ENCODE data around the gene DDC.
"Not testable (repeated sequence)": the region's sequence is repeated elsewhere in the genome, so short reads cannot be mapped to it uniquely, and the experiment has no call there.

The DDC gene

DNA sequence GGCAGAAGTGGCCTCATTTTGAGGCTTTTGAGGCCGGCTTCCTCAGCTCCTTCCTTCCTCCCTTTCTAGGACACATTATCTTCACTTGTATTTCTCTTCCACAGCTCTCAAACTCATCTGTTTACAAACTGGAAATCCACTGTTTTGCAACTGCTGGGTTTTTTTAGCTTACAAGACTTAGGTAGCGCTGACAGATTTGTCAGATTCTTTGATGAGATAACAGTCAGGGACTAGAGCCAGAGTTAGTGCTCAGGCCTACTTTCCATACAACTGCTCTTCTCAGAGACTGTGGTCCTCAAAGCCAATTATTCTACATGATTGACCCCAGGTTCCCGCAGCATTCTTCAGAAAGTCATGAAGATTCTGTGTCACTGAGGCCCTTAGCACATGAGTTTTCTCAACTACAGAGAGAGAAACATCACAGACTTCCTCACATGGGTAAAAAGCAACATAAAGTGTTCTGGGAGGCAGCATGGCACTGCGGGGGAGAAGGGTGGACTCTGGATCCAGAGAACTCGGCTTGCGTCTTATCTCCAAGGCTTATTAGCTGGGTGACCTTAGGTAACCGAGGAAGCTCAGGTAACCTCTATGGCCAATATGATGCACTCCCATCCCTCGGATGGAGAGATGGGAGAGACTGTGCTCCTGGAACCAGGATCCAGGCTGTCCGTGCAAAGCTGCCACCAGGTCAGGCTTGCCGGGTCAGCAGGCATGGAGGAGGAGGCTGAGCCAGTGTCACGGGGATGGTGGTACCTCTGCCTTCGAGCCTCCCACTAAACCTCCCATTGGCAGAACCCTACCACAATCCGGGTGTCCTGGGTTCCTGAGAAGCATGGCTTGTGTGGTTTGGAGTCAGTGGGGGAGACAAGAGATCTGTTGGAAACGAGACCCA lies 10.5 kb downstream of the DDC start:
- DNase-seq: no peak

DNA sequence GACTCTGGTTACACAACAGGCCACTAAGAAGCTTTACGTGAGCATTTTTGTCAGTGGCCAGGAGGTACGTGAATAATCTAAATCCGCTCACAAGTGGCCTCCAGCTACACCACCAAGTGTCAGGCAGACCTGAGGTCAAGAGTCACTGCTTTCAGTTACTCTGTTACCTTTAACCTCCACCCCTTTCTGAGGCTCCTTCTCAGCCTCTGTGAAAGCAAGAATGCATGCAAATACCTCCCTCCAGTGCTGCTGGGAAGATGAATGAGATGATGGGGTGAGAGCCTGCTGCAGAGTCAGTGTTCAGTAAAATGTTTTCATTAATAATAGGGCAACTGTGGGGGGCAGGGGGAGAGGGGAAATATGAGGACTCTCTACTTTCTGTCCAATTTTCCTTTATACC lies 11.2 kb downstream of the DDC start:
- DNase-seq: no peak

DNA sequence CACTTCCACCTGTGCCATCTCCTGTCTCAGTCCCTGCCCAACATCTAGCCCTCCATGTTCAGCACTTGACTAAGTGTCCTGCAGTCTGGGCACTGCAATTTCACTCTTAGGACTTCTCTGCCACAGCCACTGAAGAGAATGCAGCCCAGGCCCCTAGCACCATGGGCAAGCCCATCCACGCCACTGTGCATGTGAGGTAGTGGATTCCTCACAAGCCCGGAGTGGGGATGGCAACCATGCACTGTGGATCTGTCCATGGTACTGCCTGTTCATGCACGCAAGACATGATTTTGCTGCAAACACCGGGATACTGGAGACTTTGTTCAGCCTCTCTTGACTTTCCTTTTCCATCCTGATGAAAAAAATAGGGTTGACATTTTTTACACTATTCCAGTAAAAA lies 12.3 kb downstream of the DDC start:
- DNase-seq: no peak

DNA sequence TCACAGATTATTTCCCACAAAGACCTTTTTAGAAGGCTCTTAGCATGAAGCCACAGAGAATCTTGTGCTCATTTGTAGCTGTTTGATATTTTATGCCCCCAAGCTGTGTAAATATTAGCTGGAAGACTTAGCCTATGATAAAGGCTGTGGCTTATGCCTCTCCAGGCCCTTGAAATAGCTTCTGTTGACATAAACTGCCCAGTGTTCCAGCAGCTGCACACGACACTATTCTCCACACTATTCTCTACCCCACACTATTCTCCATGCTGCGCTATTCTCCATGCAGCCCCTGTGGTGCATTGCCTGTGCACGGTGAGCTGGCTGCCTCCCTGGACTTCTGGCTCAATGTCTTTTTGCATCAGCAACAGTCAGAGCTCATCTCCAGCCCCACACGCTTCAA lies 13.1 kb downstream of the DDC start:
- no peak for DNase-seq

DNA sequence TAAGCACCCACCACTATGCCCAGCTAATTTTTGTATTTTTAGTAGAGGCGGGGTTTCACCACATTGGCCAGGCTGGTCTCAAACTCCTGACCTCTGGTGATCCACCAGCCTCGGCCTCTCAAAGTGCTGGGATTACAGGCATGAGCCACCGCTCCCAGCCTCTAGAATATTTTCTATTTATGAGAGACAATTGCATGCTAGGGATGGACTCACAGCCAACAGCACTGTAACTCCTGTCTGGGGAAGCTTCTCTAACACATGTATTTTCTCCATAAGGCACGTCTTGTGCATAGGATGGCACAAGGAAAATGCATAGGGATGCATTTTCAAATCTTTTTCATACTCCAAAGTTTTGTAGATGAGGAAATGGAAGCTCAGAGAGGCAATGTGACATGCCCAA lies 19.6 kb downstream of the DDC start:
- DNase-seq: not testable (repeated sequence)

DNA sequence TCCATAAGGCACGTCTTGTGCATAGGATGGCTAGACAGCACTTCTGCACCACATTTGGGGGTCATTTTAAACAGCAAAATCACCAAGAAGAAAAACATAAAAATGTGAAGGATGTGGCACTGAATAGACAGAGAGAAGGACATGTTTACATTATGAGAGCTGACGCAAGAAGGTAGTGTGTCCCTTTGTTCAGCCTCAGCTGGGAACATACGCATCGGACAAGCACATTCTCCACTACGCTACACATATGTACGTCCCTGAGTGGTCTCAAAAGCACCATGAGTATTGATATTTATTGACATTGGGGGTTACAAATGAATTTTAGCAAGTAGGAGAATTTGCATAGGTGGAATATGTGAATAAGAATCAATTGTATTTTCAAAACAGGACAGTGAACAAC lies 20.2 kb downstream of the DDC start:
- no peak for DNase-seq

DNA sequence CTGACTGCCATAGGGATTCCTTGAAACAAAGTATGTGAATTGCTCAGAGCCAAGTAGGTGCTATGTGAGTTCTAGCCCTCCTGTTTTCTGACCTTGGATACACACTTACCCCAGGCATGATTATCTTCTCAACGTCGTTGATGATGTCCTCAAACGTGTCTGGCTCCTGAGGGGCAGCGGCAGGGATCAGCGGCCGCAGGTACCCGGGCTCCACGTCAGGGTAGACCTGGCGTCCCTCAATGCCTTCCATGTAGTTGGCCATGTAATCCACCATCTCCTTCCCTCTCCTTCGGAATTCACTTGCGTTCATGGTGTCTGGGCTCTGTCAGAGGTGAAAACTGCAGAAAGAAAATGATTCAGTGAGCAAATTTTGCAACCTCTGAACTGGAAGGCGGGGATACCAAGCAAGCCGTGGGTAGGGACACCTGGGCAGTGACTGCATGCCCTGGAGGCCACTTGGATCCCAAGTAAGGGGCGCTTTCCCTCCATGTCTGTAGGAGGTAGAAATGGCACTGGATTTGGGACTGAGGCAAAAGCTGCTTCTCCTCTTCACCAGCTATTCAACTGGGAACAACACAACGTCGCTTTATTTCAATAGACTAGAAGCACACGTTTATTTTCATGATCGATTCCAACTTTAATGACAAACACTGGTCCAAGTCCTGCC lies 21.3 kb downstream of the DDC start:
- no peak for DNase-seq

DNA sequence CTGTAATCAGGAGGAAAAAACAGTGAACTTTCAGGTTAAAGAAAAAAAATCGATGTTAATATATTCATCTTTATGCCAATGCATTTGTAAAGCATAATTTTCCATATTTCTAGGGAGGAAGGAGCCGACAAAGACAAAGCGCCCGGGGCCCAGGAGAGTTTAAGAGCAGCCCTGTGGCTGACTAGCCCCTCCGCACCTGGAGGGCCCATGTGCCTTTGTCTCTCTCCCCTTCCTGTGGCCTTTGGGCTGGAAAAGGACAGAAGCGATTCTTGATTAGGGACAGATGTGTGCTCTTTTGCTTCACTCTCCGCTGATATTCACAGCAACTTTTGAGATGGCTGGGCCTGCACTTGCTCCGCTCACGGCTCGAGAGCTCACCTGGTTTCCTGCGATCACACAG lies 23.1 kb downstream of the DDC start:
- no peak for DNase-seq

DNA sequence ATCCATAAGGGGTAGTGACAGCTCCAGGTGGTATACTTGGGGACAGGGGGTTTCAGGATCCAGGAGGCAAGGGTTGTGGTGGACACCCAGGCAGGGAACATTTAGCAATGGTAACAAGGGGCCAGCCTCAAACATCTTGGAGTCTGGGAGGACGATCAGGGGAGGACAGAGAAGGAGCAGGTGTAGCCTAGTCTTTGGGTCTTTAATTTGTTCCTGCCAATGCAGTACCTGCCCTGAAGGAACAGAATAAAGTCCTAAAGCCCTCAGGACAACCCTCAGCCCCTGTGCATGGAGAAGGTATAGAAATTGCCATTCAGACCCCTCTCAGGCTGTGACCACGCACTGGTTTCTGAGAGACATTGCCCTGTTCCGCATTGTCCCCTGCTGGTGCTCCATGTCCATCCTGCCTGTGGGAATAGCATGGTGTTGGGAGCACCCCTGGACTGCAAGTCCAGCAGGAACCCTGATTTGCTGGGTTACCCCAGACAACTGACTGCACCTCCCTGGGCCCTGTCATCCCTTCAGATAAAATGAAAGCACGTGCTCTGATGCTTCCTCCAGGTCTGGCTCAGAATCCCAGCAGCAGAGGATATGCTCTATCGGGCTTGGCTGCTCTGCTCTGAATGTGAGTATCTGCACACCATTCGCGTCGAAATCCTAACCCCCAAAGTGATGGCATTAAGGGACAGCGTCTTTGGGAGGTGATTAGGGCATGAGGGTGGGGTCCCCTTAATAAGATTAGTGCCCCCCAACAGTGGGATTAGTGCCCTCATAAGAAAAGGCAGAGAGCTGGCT lies 24.2 kb downstream of the DDC start:
- DNase-seq: no peak

DNA sequence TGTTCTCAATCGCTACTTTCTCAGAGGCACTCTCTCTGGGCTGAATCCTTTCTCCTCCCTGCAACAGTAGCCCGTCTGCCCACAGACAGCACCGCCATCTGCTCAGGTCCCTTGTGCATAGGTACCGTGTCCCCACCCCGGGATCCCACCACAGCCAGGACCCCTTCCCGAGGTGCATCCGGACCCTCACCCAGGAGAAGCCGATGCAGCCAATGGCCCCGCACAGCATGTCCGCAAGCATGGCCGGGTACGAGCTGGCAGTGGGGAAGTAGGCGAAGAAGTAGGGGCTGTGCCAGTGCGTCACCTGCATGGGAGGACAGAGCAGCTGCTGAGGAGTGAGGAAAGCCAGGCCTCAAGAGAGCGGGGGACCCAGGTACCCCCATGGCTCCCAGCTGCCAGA lies 25.5 kb downstream of the DDC start:
- no peak for DNase-seq

DNA sequence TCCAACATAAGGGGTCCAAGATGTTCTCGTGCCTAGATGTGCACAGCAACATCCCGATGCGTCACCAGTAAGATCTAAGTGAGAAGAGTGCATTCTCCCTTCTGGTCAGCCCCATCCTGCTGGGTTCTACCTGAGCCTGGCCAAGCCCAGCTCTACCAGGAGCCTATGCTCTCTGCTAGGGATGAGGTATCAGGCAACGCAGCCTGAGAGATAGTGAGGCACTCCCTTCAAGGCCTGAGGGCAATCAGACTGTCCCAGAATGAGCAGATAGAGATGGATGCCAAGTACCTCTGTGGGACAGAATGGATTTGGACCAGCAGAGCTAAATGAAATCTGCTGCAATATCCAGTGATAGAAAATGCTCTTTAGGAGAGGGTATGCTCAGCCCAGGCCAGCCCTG lies 26.7 kb downstream of the DDC start:
- DNase-seq: no peak

DNA sequence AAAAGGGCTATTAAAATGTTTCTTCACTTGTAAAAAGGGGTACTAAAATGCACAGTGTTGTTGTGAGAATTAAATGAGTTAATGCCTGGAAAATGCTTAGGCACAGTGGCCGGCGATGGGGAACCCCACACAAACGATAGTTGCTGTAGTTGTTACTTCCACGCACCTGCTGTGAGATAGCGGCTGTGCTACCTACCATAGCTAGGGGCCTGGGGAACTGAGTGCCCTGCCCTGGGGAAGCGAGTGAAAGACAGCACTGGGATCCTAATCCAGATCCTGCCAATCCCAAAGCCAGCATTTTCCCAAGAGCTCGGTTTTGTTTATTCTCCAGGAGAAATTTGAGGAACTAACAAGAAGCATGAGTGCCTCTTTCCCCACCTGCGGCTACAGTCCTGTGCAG lies 27.8 kb downstream of the DDC start:
- no peak for DNase-seq

DNA sequence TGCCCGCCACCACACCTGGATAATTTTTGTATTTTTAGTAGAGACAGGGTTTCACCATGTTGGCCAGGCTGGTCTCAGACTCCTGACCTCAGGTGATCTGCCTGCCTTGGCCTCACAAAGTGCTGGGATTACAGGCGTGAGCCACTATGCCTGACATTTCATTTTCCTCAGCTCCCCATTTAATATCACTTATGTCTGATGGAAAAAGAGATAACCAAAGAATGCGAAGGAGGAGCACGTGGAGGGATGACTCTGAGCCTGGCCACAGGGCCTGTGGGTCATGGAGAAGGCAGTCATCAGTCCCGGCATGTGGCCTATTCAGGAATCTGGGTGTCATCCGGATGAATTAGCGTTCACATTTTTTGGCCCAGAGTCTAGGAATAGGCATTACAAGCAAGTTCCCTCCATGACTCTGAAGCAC lies 29.9 kb downstream of the DDC start:
- not testable (repeated sequence) for DNase-seq

DNA sequence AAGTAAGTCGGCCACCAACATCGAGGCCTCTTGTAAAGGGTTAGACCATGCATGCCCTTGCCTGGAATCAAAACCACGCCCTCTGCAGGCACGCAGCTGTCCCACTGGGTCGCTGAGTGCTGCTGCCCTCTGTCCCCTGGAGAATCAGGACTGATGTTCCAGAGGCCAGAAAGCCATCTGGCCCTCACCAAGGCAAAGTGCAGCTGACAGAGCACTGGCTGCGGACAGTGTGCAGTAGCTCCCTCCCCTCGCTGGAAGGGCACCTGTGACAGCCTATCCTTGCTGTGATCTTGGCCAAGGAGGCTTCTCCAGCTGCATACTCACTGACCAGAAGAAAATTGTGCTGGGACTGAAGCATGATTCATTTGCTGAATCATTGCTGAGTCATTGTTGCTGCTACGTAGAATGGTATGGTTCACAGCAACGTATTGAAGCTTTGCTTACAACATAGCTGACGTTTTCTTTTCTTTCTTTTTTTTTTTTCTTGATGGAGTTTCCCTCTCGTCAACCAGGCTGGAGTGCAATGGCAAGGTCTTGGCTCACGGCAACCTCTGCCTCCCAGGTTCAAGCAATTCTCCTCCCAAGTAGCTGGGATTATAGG lies 30.4 kb downstream of the DDC start:
- DNase-seq: no peak

DNA sequence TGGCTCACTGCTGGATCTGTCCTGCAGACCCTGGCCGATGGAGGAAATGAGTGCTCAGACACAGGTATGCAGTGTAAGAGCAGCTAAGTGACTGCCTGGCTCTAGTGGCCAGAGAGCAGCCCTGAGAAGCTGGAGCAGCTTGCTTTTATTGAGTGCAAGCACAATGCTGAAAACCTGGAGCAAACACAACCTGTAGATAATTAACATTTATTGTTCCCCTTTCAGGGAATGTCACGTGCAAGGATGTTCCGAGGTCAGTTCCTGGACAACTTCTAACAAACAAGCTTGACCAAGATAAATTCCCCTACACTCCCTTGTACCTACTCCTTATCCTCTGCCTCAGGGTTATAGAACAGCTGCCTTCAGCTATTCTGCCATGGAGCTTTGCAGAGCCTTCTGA lies 31.3 kb downstream of the DDC start:
- DNase-seq: no peak

DNA sequence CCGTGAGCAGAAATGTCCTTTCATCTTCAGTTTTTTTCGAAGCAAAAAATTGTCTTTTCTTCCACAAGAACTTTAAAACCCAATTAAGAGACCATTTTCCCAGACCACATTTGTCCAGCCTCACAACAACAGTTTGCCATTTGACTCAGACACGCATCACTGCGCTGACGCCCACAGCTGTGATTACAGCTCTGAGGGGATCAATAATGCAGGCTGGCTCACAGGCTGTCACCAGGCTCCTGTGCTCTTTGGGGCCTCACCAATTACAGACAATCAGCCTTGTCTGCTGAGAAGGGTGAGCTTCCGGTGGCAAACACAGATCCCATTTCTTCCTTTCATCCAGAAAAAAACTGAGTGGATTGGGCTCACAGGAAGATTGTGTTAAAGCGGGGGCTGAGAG lies 33.3 kb downstream of the DDC start:
- DNase-seq: no peak

DNA sequence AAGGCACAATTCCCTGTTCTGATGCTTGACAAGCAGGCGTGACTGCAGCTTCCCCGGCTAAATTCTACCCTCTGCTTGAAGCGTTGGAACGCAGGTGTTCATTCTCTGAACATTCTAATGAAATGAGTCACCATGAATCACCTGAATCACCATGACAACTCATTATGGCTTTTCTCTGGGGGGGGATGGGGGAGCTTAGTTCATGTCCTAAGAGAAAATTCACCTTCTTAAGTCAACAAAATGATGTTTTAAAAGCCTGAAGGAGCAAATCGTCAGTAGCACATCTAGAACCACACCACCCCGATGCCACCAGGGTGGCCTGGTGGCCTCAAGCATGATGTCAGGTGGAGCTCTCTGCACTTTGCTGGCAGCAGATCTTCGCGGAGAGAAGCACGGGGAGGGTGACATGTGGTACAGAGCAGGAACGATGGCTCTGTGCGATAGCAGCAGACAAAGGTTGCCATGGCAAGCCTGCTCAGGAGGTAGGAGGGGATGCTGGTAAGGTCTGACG lies 33.7 kb downstream of the DDC start:
- DNase-seq: no peak

DNA sequence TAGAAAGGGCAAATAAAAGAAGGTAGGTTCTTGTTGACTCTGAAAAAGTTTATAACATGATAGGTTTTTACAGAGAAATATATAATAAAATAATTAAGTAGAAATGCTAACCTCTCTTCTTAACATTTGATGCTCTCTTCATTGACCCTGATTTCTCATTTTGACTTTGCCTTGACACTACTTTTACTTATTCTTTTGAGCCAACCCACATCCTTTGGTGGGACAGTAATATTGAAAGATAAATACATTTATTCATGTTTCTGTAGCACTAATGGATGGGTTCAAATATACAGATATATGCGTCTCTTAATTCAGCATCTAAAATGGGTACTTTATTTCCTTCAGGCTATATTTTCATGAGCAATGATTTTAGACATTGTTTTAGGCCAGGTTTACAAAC lies 34.4 kb downstream of the DDC start:
- DNase-seq: no peak

DNA sequence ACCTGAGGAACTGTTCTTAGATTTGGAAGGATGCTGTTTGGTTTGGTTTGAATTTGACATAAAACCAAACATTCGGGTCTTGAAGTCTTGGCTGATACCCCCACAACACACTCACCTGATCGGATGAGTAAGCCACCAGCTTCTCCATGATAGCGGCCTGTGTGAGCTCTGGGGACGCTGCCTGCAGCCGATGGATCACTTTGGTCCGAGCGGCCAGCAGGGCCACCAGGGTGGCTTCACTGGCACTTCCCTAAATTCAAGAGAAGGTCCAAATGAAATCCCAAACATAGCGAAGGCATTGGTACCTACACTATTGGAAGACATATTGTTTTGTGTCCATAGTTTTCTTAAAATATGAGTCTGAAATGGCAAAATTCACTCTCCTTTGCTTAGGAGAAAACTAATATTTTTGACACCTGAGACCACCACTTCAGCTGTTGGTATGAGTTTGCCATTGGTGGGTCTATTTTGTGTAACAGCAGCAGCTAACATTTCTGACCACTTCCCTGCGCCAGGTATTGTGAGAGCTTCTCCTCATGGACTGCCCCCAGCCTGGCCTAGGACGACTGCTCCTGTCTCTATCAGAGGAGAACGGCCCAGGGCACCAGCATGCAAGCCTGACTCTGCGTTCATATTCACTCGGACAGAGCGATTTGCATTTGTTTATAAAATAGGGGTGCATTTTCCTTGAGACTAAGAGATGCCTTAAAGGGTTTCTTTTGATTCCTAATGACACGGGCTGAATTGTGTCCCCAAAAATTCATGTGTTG lies 35.9 kb downstream of the DDC start:
- DNase-seq: no peak

DNA sequence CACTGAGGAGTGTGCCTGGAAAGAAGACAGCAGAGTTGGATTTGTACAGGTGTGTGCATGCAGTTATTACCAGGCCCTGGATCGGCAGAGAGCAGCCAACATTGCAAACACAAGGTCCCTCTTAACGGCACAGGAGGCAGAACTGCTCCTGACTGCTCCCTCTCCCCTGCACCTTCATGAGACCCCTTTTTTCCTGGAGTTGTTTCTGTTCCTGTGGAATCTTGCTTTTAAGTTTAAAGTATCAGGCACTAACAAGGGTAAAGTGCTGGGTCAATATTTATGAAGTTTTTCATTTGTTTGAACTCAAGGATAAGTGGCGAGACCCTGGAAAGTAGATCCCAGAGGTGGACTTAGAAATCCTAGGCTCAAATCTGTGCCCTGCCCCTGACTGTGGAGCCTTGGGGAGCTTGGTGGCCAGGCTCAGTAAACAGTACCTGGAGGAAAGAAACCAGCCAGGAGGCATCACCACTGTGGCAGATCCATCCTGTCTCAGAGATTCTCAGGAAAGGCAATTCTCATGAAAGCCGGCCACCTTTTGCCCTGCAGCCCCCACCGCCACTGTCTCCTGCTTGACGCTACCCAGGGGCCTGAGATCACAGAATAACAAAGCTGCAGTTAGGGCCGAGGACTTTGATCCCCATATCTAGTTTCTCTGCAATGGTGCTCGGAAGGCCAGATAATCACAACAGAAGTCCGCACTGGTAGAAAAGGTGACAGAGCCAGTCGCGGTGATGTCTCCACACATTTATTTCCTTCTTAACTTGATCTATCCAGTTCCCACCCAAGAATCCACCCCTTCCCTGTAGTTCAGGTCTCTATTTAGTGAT lies 36.7 kb downstream of the DDC start:
- no peak for DNase-seq

DNA sequence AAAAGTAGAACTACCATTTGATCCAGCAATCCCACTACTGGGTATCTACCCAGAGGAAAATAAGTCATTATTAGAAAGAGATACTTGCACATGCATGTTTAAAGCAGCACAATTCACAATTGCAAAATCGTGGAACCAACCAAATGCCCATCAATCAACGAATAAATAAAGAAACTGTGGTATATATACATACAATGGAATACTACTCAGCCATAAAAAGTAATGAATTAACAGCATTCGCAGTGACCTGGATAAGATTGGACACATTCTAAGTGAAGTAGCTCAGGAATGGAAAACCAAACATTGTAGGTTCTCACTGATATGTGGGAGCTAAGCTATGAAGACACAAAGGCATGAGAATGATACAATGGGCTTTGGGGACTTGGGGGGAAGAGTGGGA lies 45.9 kb downstream of the DDC start:
- not testable (repeated sequence) for DNase-seq
